ENCODE data around the gene TMEM131L.

TMEM131L gene

GRCh38 chr4:153523941-153524386 is 57.8 kb downstream of the TMEM131L start:
- DNase-seq (ENCODE audit: extremely low read depth, low read depth) = no peak
- no peak for TF ChIP-seq CTCF (IDR thresholded peaks at IDR 0.05; ENCODE audit: low read depth, low read length, missing control alignments)
- H3K4me3 ChIP-seq (replicated peaks; ENCODE audit: low read depth, low read length) = no peak overlapping the region

- no peak overlapping the region for H3K4me3 ChIP-seq (replicated peaks; ENCODE audit: low read depth, low read length)
- TF ChIP-seq CTCF (IDR thresholded peaks at IDR 0.05; ENCODE audit: low read depth, low read length, missing control alignments) = no peak
- no peak for DNase-seq (ENCODE audit: extremely low read depth, low read depth)
These were observed 58.5 kb downstream of the TMEM131L start for GRCh38 chr4:153524682-153525081.

- no peak overlapping the region for H3K4me3 ChIP-seq (replicated peaks; ENCODE audit: low read depth, low read length)
- no peak for TF ChIP-seq CTCF (IDR thresholded peaks at IDR 0.05; ENCODE audit: low read depth, low read length, missing control alignments)
- DNase-seq (ENCODE audit: extremely low read depth, low read depth) = no peak
These were observed 61.5 kb downstream of the TMEM131L start for GRCh38 chr4:153527690-153528089.

- no peak for TF ChIP-seq CTCF (IDR thresholded peaks at IDR 0.05; ENCODE audit: low read depth, low read length, missing control alignments)
- H3K4me3 ChIP-seq (replicated peaks; ENCODE audit: low read depth, low read length) = no peak overlapping the region
- DNase-seq (ENCODE audit: extremely low read depth, low read depth) = no peak
These were observed 62.7 kb downstream of the TMEM131L start for GRCh38 chr4:153528705-153529485.

GRCh38 chr4:153529646-153530045 is 63.5 kb downstream of the TMEM131L start:
- no peak for DNase-seq (ENCODE audit: extremely low read depth, low read depth)
- TF ChIP-seq CTCF (IDR thresholded peaks at IDR 0.05; ENCODE audit: low read depth, low read length, missing control alignments) = no peak

GRCh38 chr4:153530284-153530999 is 64.3 kb downstream of the TMEM131L start:
- no peak overlapping the region for H3K4me3 ChIP-seq (replicated peaks; ENCODE audit: low read depth, low read length)
- no peak for TF ChIP-seq CTCF (IDR thresholded peaks at IDR 0.05; ENCODE audit: low read depth, low read length, missing control alignments)
- DNase-seq (ENCODE audit: extremely low read depth, low read depth) = no peak

More at GRCh38 chr4:153529646-153530045, 63.5 kb downstream of the TMEM131L start:
- no peak overlapping the region for H3K4me3 ChIP-seq (replicated peaks; ENCODE audit: low read depth, low read length)
